ENCODE data around the gene TTBK1. TPM values are rescaled to one million over a fixed set of nuclear protein-coding genes. Genes with fewer than 3 reads are reported as not detected.

Gene TTBK1
- total RNA-seq, 1 donor from 2014 or later = 1.7 TPM

- Histone ChIP-seq H3K4me1 (peaks cover 41% of the 10 kb centered on the region), H4K20me1 (ENCODE audit: low read depth) (no peaks in the 10 kb centered on the region), H3K27me3 (peaks cover 54% of the 10 kb centered on the region), H3K9me3 (ENCODE audit: low read depth) (no peaks in the 10 kb centered on the region), H3K27ac (no peak overlapping the region), H3K9ac (no peak overlapping the region), H3K4me2 (peak overlapping the region; percentile 88), H3K4me3 (peak overlapping the region; percentile 69), H3K79me2 (ENCODE audit: low read depth) (no peaks in the 10 kb centered on the region), H2AFZ (replicated peaks) (peak overlapping the region; percentile 90), H3K36me3 (no peaks in the 10 kb centered on the region), H3F3A (ENCODE audit: low read depth) (peaks cover 36% of the 10 kb centered on the region)
- TF ChIP-seq EZH2 (IDR thresholded peaks at IDR 0.05) (no peak), CTCF (IDR thresholded peaks at IDR 0.05) (no peak), EZH2phosphoT487 (IDR thresholded peaks at IDR 0.05) (no peak)
- Mint-ChIP-seq H3K27me3 (ENCODE audit: insufficient read depth, low read depth) (peaks cover 34% of the 10 kb centered on the region), H3K27ac (no peak overlapping the region), H3K4me1 (peaks cover 44% of the 10 kb centered on the region), H3K36me3 (peaks cover 2% of the 10 kb centered on the region), H3K4me3 (peak overlapping the region; percentile 82), H3K9me3 (no peaks in the 10 kb centered on the region)
- DNase-seq (ENCODE audit: low spot score) = no peak
Observed at GRCh38 chr6:43274127-43274915, 31.0 kb downstream of the TTBK1 start.

- no peak overlapping the region for H3K9ac ChIP-seq
- H3K27ac Mint-ChIP-seq = no peak overlapping the region
- H4K20me1 ChIP-seq (ENCODE audit: low read depth) = no peaks in the 10 kb centered on the region
- H3K79me2 ChIP-seq (ENCODE audit: low read depth) = no peaks in the 10 kb centered on the region
- H3K4me3 Mint-ChIP-seq = peak overlapping the region; percentile 82
- peaks cover 2% of the 10 kb centered on the region for H3K36me3 Mint-ChIP-seq
- peaks cover 42% of the 10 kb centered on the region for H3K4me1 Mint-ChIP-seq
- TF ChIP-seq EZH2phosphoT487 (IDR thresholded peaks at IDR 0.05) (peak; percentile 14), EZH2 (IDR thresholded peaks at IDR 0.05) (no peak)
- H3K9me3 ChIP-seq (ENCODE audit: low read depth) = no peaks in the 10 kb centered on the region
- H3F3A ChIP-seq (ENCODE audit: low read depth) = peaks cover 36% of the 10 kb centered on the region
- H3K4me1 ChIP-seq = peaks cover 33% of the 10 kb centered on the region
- peaks cover 46% of the 10 kb centered on the region for H3K27me3 ChIP-seq
- no peak overlapping the region for H3K27ac ChIP-seq
- H2AFZ ChIP-seq (replicated peaks) = peak overlapping the region; percentile 90
- H3K36me3 ChIP-seq = no peaks in the 10 kb centered on the region
- H3K4me3 ChIP-seq = peak overlapping the region; percentile 69
- peak overlapping the region; percentile 88 for H3K4me2 ChIP-seq
- H3K27me3 Mint-ChIP-seq (ENCODE audit: insufficient read depth, low read depth) = peaks cover 34% of the 10 kb centered on the region
- H3K9me3 Mint-ChIP-seq = no peaks in the 10 kb centered on the region
- peak; percentile 49 for DNase-seq (ENCODE audit: low spot score)
Observed at GRCh38 chr6:43274916-43275597, 31.8 kb downstream of the TTBK1 start.

- Histone ChIP-seq H3K36me3 (no peaks in the 10 kb centered on the region), H3K4me2 (peak overlapping the region; percentile 88), H3K9me3 (ENCODE audit: low read depth) (no peaks in the 10 kb centered on the region), H3K79me2 (ENCODE audit: low read depth) (no peaks in the 10 kb centered on the region), H3F3A (ENCODE audit: low read depth) (peaks cover 36% of the 10 kb centered on the region), H3K27ac (no peak overlapping the region), H3K27me3 (peaks cover 45% of the 10 kb centered on the region), H3K9ac (no peak overlapping the region), H2AFZ (replicated peaks) (peak overlapping the region; percentile 90), H4K20me1 (ENCODE audit: low read depth) (no peaks in the 10 kb centered on the region), H3K4me1 (peaks cover 32% of the 10 kb centered on the region), H3K4me3 (peak overlapping the region; percentile 69)
- DNase-seq (ENCODE audit: low spot score) = peak; percentile 75
- Mint-ChIP-seq H3K27ac (peak overlapping the region; percentile 0), H3K36me3 (no peaks in the 10 kb centered on the region), H3K9me3 (no peaks in the 10 kb centered on the region), H3K4me3 (peak overlapping the region; percentile 76), H3K4me1 (peaks cover 36% of the 10 kb centered on the region), H3K27me3 (ENCODE audit: insufficient read depth, low read depth) (peaks cover 33% of the 10 kb centered on the region)
- TF ChIP-seq CTCF (IDR thresholded peaks at IDR 0.05) (no peak), EZH2phosphoT487 (IDR thresholded peaks at IDR 0.05) (no peak), EZH2 (IDR thresholded peaks at IDR 0.05) (peak; percentile 51)
Observed at GRCh38 chr6:43275801-43276576, 32.7 kb downstream of the TTBK1 start.

Measured in neural progenitor cell (in vitro differentiated cells).